HL-60 (cell line): ENCODE results near the gene ZNF24.

Experiments
- CTCF ChIP-seq: IDR thresholded peaks from one replicate; pipeline ENCODE4 v1.5.1; 2011; ENCODE audit warnings: low read length, control low read depth, inconsistent platforms; ENCODE audit not compliant: insufficient read depth
- GABPA ChIP-seq: IDR thresholded peaks from 2 replicates; pipeline ENCODE4 v1.6.1; 2012; ENCODE audit warnings: low read depth
- POLR2AphosphoS5 ChIP-seq: IDR thresholded peaks from 2 replicates; pipeline ENCODE4 v1.6.1; 2012; ENCODE audit warnings: low read depth

- TF ChIP-seq CTCF (no peak), POLR2AphosphoS5 (no peak), GABPA (no peak)
These were observed 33.8 kb upstream of the ZNF24 start for GRCh38 chr18:35377875-35378573.
